ENCODE data around the gene SESN1.

The SESN1 gene

GRCh38 chr6:109009236-109009961, 85.2 kb downstream of the SESN1 start:
- peaks cover 39% of the 10 kb centered on the region for H4K20me1 ChIP-seq

GRCh38 chr6:109008537-109009235, 86.0 kb downstream of the SESN1 start:
- Histone ChIP-seq H3K9ac (peak overlapping the region; percentile 74), H3K4me1 (peaks cover 14% of the 10 kb centered on the region), H3K27ac (no peak overlapping the region), H3K4me3 (peak overlapping the region; percentile 80), H3K27me3 (peaks cover 44% of the 10 kb centered on the region), H3K4me2 (peak overlapping the region; percentile 96), H3K36me3 (no peaks in the 10 kb centered on the region), H3K9me3 (no peaks in the 10 kb centered on the region), H4K20me1 (peaks cover 42% of the 10 kb centered on the region)
- TF ChIP-seq Cebpa-rat (IDR thresholded peaks at IDR 0.05): no peak

More at GRCh38 chr6:109009236-109009961, 85.2 kb downstream of the SESN1 start:
- peaks cover 44% of the 10 kb centered on the region for H3K27me3 ChIP-seq
- peak overlapping the region; percentile 96 for H3K4me2 ChIP-seq
- H3K4me1 ChIP-seq: peaks cover 14% of the 10 kb centered on the region
- peak overlapping the region; percentile 80 for H3K4me3 ChIP-seq
- H3K36me3 ChIP-seq: no peaks in the 10 kb centered on the region
- H3K9me3 ChIP-seq: no peaks in the 10 kb centered on the region
- peak overlapping the region; percentile 74 for H3K9ac ChIP-seq
- no peak for TF ChIP-seq Cebpa-rat (IDR thresholded peaks at IDR 0.05)
- H3K27ac ChIP-seq: no peak overlapping the region

GRCh38 chr6:109008054-109008453, 86.6 kb downstream of the SESN1 start:
- H3K4me2 ChIP-seq: no peak overlapping the region; the same call in 1 of the 2 replicates
- peaks cover 45% of the 10 kb centered on the region for H4K20me1 ChIP-seq
- no peak overlapping the region for H3K9ac ChIP-seq
- H3K4me1 ChIP-seq: peaks cover 14% of the 10 kb centered on the region
- TF ChIP-seq Cebpa-rat (IDR thresholded peaks at IDR 0.05): no peak
- H3K27me3 ChIP-seq: peaks cover 44% of the 10 kb centered on the region
- H3K4me3 ChIP-seq: no peak overlapping the region
- H3K27ac ChIP-seq: no peak overlapping the region
- no peaks in the 10 kb centered on the region for H3K36me3 ChIP-seq
- H3K9me3 ChIP-seq: no peaks in the 10 kb centered on the region

- Histone ChIP-seq H3K4me3 (no peak overlapping the region), H4K20me1 (peaks cover 45% of the 10 kb centered on the region), H3K9me3 (no peaks in the 10 kb centered on the region), H3K4me2 (no peak overlapping the region), H3K27me3 (peaks cover 44% of the 10 kb centered on the region), H3K9ac (no peak overlapping the region), H3K36me3 (no peaks in the 10 kb centered on the region), H3K27ac (no peak overlapping the region), H3K4me1 (peaks cover 14% of the 10 kb centered on the region)
- TF ChIP-seq Cebpa-rat (IDR thresholded peaks at IDR 0.05): no peak
These were observed 87.1 kb downstream of the SESN1 start for GRCh38 chr6:109007521-109007920.

GRCh38 chr6:109006818-109007217, 87.8 kb downstream of the SESN1 start:
- Histone ChIP-seq H3K9ac (no peak overlapping the region), H3K36me3 (no peaks in the 10 kb centered on the region), H3K27me3 (peaks cover 44% of the 10 kb centered on the region), H3K4me1 (peaks cover 14% of the 10 kb centered on the region), H3K4me2 (no peak overlapping the region), H3K4me3 (no peak overlapping the region), H3K9me3 (no peaks in the 10 kb centered on the region), H4K20me1 (peaks cover 45% of the 10 kb centered on the region), H3K27ac (no peak overlapping the region)
- TF ChIP-seq Cebpa-rat (IDR thresholded peaks at IDR 0.05): no peak

- no peak overlapping the region for H3K9ac ChIP-seq
- no peak for TF ChIP-seq Cebpa-rat (IDR thresholded peaks at IDR 0.05)
These were observed 91.8 kb downstream of the SESN1 start for GRCh38 chr6:109002882-109003281.

GRCh38 chr6:109002051-109002697, 92.5 kb downstream of the SESN1 start:
- Histone ChIP-seq H3K9me3 (no peaks in the 10 kb centered on the region), H3K4me1 (no peaks in the 10 kb centered on the region), H3K9ac (no peak overlapping the region)

More at GRCh38 chr6:109002882-109003281, 91.8 kb downstream of the SESN1 start:
- Histone ChIP-seq H3K4me1 (no peaks in the 10 kb centered on the region), H3K36me3 (no peaks in the 10 kb centered on the region), H3K27me3 (peaks cover 12% of the 10 kb centered on the region), H3K4me2 (no peak overlapping the region), H4K20me1 (peaks cover 21% of the 10 kb centered on the region), H3K27ac (no peak overlapping the region), H3K9me3 (no peaks in the 10 kb centered on the region), H3K4me3 (no peak overlapping the region)

GRCh38 chr6:109001291-109001894, 93.3 kb downstream of the SESN1 start:
- H3K9ac ChIP-seq: no peak overlapping the region
- peaks cover 6% of the 10 kb centered on the region; the same call in 1 of the 2 replicates for H4K20me1 ChIP-seq
- H3K27ac ChIP-seq: no peak overlapping the region
- H3K9me3 ChIP-seq: no peaks in the 10 kb centered on the region
- H3K4me2 ChIP-seq: no peak overlapping the region
- H3K27me3 ChIP-seq: no peaks in the 10 kb centered on the region
- no peaks in the 10 kb centered on the region for H3K4me1 ChIP-seq
- no peak for TF ChIP-seq Cebpa-rat (IDR thresholded peaks at IDR 0.05)
- H3K36me3 ChIP-seq: no peaks in the 10 kb centered on the region
- H3K4me3 ChIP-seq: no peak overlapping the region

More at GRCh38 chr6:109002051-109002697, 92.5 kb downstream of the SESN1 start:
- Histone ChIP-seq H3K4me3 (no peak overlapping the region), H3K36me3 (no peaks in the 10 kb centered on the region), H4K20me1 (peaks cover 14% of the 10 kb centered on the region), H3K27me3 (peaks cover 5% of the 10 kb centered on the region; the same call in 1 of the 2 replicates), H3K4me2 (no peak overlapping the region), H3K27ac (no peak overlapping the region)
- TF ChIP-seq Cebpa-rat (IDR thresholded peaks at IDR 0.05): no peak

GRCh38 chr6:109000289-109000688, 94.4 kb downstream of the SESN1 start:
- no peak overlapping the region for H3K9ac ChIP-seq
- no peak for TF ChIP-seq Cebpa-rat (IDR thresholded peaks at IDR 0.05)
- H3K27me3 ChIP-seq: no peaks in the 10 kb centered on the region
- no peak overlapping the region for H3K4me3 ChIP-seq
- H3K4me1 ChIP-seq: no peaks in the 10 kb centered on the region
- no peak overlapping the region for H3K27ac ChIP-seq
- H3K9me3 ChIP-seq: no peaks in the 10 kb centered on the region
- H4K20me1 ChIP-seq: peaks cover 6% of the 10 kb centered on the region; the same call in 1 of the 2 replicates
- no peaks in the 10 kb centered on the region for H3K36me3 ChIP-seq
- H3K4me2 ChIP-seq: no peak overlapping the region

Measured in BLaER1 (cell line).